ENCODE data around the gene ADRM1. TPM values are rescaled to one million over a fixed set of nuclear protein-coding genes. Genes with fewer than 3 reads are reported as not detected.

Gene ADRM1
- polyA plus RNA-seq, 3 donors: 36.5 to 62.0 (median 54.2) TPM

GRCh38 chr20:62316331-62317166, 13.8 kb downstream of the ADRM1 start:
- DNase-seq (ENCODE audit: extremely low read depth in 1 of 11, low read depth in 9 of 11, low spot score in 4 of 11): no peak

- no peak for DNase-seq (ENCODE audit: extremely low read depth in 1 of 11, low read depth in 9 of 11, low spot score in 4 of 11)
Observed at GRCh38 chr20:62317167-62317655, 14.4 kb downstream of the ADRM1 start.

DNA sequence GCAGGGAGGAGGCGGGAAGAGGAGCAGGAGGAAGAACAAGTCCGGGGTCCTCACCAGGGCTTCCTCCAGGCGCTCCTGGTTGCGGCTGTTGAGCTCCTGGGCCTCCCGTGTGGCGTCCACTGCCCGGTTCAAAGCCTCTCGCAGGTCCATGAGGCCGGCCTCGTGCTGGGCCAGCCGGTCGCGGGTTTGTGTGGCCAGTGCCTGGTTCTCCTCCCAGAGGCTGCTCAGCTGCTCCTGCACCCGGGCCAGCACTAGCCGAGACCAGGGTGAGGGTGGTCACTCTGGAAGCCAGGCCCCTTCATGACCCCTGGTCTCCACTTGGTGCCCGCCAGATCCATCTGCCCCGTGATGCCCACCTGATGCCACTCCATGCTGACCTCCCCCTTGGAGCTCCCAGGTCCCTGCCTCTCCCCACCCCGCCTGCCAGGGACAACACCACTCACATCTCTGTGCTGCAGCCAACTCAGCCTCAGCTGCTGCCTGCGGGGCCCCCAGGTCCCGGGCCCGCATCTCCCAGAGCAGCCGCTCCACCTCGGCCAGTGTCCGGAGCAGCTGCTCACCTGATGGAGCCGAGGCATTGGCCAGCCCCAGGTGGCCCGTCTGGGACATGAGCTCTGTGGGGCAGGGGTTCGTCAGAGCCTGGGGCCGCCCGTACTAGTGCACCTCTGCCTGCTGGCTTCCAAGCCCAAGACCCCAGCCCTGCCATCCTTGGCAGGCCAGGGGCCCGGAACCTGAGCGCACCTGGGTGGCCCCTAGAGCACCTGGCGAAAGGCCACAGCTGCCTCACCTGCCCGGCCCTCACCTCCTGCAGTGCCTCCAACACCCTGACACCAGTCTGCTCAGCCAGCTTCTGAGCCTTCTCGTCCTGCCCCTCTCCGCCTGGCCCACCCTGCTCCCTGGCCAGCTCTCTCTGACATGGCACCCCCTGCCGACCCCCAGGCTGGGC, 15.9 kb downstream of the ADRM1 start:
- DNase-seq (ENCODE audit: extremely low read depth in 1 of 11, low read depth in 9 of 11, low spot score in 4 of 11): no peak

GRCh38 chr20:62319346-62319909, 16.6 kb downstream of the ADRM1 start:
- DNase-seq (ENCODE audit: extremely low read depth in 1 of 11, low read depth in 9 of 11, low spot score in 4 of 11): no peak

DNA sequence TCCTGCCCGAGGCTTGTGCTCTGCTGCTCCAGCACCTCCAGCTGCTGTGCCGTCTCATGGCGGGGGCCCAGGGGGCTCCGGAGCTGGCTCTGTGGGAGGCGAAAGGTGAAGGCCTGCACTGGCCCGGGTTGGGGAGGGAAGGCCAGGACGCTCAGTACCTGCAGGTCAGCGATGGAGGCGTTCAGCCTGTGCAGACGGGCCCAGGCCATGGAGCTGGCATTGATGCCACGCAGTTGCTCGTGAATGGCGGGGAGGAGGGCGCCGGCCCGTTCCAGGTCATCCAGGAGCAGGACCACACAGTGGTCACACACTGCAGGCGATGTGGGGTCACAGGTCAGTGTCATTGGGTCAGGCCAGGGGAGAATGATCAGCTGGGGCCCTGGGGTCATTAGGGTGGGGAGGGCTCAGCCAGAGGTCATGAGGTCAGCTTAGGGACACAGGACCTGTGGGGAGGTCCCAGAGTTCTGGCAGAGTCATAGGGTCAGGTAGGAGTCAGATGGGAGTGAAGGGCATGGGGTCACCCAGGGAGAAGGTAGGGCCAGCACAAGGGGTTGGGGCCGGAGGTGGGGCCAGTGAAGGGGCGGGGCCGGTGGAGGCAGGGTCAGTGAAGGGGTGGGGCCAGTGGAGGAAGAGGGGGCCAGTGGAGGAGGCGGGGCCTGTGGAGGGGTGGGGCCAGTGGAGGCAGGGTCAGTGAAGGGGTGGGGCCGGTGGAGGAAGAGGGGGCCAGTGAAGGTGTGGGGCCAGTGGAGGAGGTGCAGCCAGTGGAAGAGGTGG, 18.0 kb downstream of the ADRM1 start:
- no peak for DNase-seq (ENCODE audit: extremely low read depth in 1 of 11, low read depth in 9 of 11, low spot score in 4 of 11)

DNA sequence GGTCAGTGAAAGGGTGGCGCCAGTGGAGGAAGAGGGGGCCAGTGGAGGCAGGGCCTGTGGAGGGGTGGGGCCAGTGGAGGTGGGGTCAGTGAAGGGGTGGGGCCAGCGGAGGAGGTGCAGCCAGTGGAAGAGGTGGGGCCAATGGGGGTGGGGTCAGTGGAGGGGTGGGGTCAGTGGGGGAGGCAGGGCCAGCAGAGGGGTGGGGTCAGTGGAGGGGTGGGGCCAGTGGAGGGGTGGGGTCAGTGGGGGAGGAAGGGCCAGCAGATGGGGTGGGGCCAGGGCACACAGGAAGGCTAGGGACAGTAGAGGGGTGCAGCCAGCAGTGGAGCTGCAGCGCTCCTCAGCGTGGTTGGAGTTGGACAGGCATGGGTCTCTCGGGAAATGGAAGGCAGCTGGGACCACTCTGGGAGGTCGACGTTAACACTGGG, 18.7 kb downstream of the ADRM1 start:
- no peak for DNase-seq (ENCODE audit: extremely low read depth in 1 of 11, low read depth in 9 of 11, low spot score in 4 of 11)

GRCh38 chr20:62321975-62322374, 19.2 kb downstream of the ADRM1 start:
- DNase-seq (ENCODE audit: extremely low read depth in 1 of 11, low read depth in 9 of 11, low spot score in 4 of 11): no peak

- no peak for DNase-seq (ENCODE audit: extremely low read depth in 1 of 11, low read depth in 9 of 11, low spot score in 4 of 11)
Observed at GRCh38 chr20:62322492-62323041, 19.8 kb downstream of the ADRM1 start.

DNA sequence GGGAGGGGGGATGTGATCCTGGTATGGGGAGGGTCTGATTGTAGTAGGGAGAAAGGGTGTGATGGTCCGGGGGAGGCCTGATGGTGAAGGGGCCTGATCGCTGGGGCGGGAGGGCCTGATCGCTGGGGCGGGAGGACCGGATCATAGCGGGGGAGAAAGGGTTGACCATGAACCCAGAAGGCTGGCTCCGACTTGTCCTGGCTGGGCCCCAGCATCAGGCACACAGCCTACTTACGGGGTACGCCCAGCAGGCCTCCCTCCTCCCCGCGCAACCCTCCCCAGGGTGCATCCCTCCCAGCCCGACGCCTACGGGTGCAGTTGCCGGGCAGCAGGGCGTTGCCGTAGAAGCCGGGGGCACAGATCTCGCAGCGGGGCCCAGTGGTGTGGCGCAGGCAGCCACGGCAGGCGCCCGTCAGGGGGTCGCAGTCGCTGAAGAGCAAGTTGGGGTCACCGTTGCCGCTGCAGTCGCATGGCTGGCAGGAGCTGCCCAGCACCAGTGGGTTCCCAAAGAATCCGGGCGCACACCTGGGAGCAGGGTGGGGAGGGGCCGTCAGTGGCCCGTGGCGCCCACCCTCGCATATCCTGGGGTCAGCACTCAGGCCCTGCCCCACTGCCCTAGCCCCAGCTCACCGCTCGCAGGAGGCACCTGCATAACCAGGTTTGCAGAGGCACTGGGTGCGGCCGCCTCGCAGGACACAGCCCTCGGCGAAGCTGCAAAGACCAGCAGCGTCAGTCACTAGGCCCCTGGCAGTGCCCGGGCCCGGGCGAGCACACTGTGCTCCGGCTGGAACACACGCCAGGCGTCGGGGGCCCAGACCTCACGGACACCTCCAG, 20.6 kb downstream of the ADRM1 start:
- DNase-seq (ENCODE audit: extremely low read depth in 1 of 11, low read depth in 9 of 11, low spot score in 4 of 11): no peak

- no peak for DNase-seq (ENCODE audit: extremely low read depth in 1 of 11, low read depth in 9 of 11, low spot score in 4 of 11)
Observed at GRCh38 chr20:62323980-62324906, 21.4 kb downstream of the ADRM1 start.

GRCh38 chr20:62325172-62325905, 22.5 kb downstream of the ADRM1 start:
- no peak for DNase-seq (ENCODE audit: extremely low read depth in 1 of 11, low read depth in 9 of 11, low spot score in 4 of 11)

DNA sequence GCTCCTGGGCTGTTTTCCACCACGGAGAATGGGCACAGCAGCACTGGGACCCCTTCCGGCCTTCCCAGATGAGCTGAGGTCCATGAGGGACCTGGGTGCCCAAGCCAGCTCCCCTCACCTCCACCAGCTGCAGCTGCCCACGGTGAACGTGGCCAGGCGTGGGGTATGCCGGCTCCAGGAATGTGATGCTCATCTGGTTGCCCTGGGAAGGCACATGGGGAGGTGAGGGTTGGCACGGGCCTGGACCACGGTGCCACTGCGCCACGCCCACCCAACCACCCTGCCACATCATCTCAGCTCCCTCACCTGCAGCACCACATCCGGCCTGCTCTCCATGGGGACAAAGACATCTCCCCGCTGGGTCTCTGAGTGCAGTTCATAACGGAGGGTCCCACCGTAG, 23.8 kb downstream of the ADRM1 start:
- no peak for DNase-seq (ENCODE audit: extremely low read depth in 1 of 11, low read depth in 9 of 11, low spot score in 4 of 11)

GRCh38 chr20:62326959-62327725, 24.3 kb downstream of the ADRM1 start:
- DNase-seq (ENCODE audit: extremely low read depth in 1 of 11, low read depth in 9 of 11, low spot score in 4 of 11): no peak

GRCh38 chr20:62327726-62328495, 25.1 kb downstream of the ADRM1 start:
- no peak for DNase-seq (ENCODE audit: extremely low read depth in 1 of 11, low read depth in 9 of 11, low spot score in 4 of 11)

All from renal cortex interstitium (tissue), 11 donors.